Neural progenitor cell (in vitro differentiated cells): ENCODE measurements around the gene TP53BP1. TPM values are rescaled to one million over a fixed set of nuclear protein-coding genes. Genes with fewer than 3 reads are reported as not detected.
A peak's percentile ranks its signal among the peaks of the same experiment; 100 is the strongest.

Experiments
- DNase-seq: peaks from one replicate; pipeline ENCODE4 v3.0.0-alpha.2; 2016; ENCODE audit warnings: low spot score
- H2AFZ ChIP-seq: fragments of 200-600 bp; sonication (generic); replicated peaks from 2 replicates; pipeline ENCODE4 v1.6.1; 2016; ENCODE audit warnings: antibody characterized with exemption
- H3F3A ChIP-seq: fragments of 200-600 bp; sonication (generic); 2 replicates; pipeline ENCODE4 v1.6.1; 2016; ENCODE audit warnings: antibody characterized with exemption, low read depth
- H3K27ac ChIP-seq: fragments of 200-600 bp; sonication (generic); 2 replicates; pipeline ENCODE4 v1.5.1; 2016; ENCODE audit warnings: mild to moderate bottlenecking
- H3K27me3 ChIP-seq: fragments of 200-600 bp; sonication (generic); 2 replicates; pipeline ENCODE4 v1.6.1; 2016; ENCODE audit warnings: mild to moderate bottlenecking, moderate library complexity
- H3K36me3 ChIP-seq: fragments of 200-600 bp; sonication (generic); 2 replicates; pipeline ENCODE4 v1.5.1; 2016
- H3K4me1 ChIP-seq: fragments of 200-600 bp; sonication (generic); 2 replicates; pipeline ENCODE4 v1.6.1; 2016; ENCODE audit warnings: mixed run types
- H3K4me2 ChIP-seq: fragments of 200-600 bp; sonication (generic); 2 replicates; pipeline ENCODE4 v1.6.1; 2016
- H3K4me3 ChIP-seq: fragments of 200-600 bp; sonication (generic); 2 replicates; pipeline ENCODE4 v1.5.1; 2016
- H3K79me2 ChIP-seq: fragments of 200-600 bp; sonication (generic); 2 replicates; pipeline ENCODE4 v1.6.1; 2016; ENCODE audit warnings: low read depth
- H3K9ac ChIP-seq: fragments of 200-600 bp; sonication (generic); 2 replicates; pipeline ENCODE4 v1.6.1; 2016
- H3K9me3 ChIP-seq: fragments of 200-600 bp; sonication (generic); 2 replicates; pipeline ENCODE4 v1.5.1; 2016; ENCODE audit warnings: low read depth
- H4K20me1 ChIP-seq: fragments of 200-600 bp; sonication (generic); 2 replicates; pipeline ENCODE4 v1.6.1; 2016; ENCODE audit warnings: low read depth
- H3K27ac Mint-ChIP-seq: 3 replicates; pipeline ENCODE4 v1.8.0; 2021; ENCODE audit warnings: mixed read lengths
- H3K27me3 Mint-ChIP-seq: 2 replicates; pipeline ENCODE4 v1.8.0; 2022; ENCODE audit warnings: low read depth, mild to moderate bottlenecking, inconsistent platforms, moderate library complexity, mixed read lengths; ENCODE audit not compliant: insufficient read depth
- H3K36me3 Mint-ChIP-seq: 3 replicates; pipeline ENCODE4 v1.8.0; 2021; ENCODE audit warnings: mixed read lengths
- H3K4me1 Mint-ChIP-seq: 3 replicates; pipeline ENCODE4 v1.8.0; 2021; ENCODE audit warnings: mixed read lengths
- H3K4me3 Mint-ChIP-seq: 3 replicates; pipeline ENCODE4 v1.8.0; 2021; ENCODE audit warnings: mild to moderate bottlenecking, moderate library complexity, mixed read lengths
- H3K9me3 Mint-ChIP-seq: 3 replicates; pipeline ENCODE4 v1.8.0; 2020; ENCODE audit warnings: mixed read lengths
- EZH2 ChIP-seq: fragments of 200-600 bp; sonication (generic); IDR thresholded peaks from 2 replicates; pipeline ENCODE4 v1.6.1; 2017; ENCODE audit warnings: antibody characterized with exemption, mild to moderate bottlenecking, moderate library complexity
- EZH2phosphoT487 ChIP-seq: fragments of 200-600 bp; sonication (generic); IDR thresholded peaks from 2 replicates; pipeline ENCODE4 v1.6.1; 2017; ENCODE audit warnings: antibody characterized with exemption
- total RNA-seq: library from RNA; depleted of rRNA; stranded (reverse); fragments of >200 nt; gene quantifications from 2 replicates; pipeline ENCODE4 v1.2.3, GENCODE V29; 2015; ENCODE audit warnings: low replicate concordance
- TF ChIP-seq, protein P1 (sequence below): fragments of 200-600 bp; sonication (generic); IDR thresholded peaks from 2 replicates; pipeline ENCODE4 v1.5.1; 2017; ENCODE audit warnings: antibody characterized with exemption, mild to moderate bottlenecking

Gene TP53BP1
- total RNA-seq, 1 donor from 2014 or later, result 66.5 TPM

DNA sequence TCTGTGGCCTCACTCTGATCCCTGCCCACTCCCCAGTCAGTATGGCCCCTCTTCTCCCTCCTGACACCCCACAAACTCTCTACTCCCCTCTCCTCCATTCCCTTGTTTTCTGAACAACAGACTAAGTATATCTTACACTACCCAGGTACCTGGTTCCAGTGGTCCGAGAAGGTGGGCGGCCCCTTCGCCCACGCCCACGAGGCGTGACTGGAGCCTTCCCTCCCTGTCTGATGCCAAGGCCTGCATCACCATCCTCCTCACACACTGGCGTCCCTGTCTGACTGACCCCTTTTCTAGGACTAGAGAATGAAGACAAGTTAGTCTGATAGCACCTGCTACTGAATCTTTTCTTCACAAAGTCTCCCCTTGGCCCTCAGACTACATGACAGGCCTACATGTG lies 72.1 kb downstream of the TP53BP1 start:
- H3K4me3 Mint-ChIP-seq, result no peak overlapping the region
- peak overlapping the region; percentile 37 for H3K27ac Mint-ChIP-seq
- Histone ChIP-seq H3K27me3 (no peaks in the 10 kb centered on the region), H4K20me1 (peaks cover 8% of the 10 kb centered on the region), H3K4me3 (no peak overlapping the region), H3K9ac (no peak overlapping the region), H3K27ac (no peak overlapping the region), H2AFZ (no peak overlapping the region), H3K4me2 (no peak overlapping the region), H3F3A (no peaks in the 10 kb centered on the region), H3K4me1 (no peaks in the 10 kb centered on the region), H3K79me2 (no peaks in the 10 kb centered on the region), H3K36me3 (peaks cover 14% of the 10 kb centered on the region), H3K9me3 (no peaks in the 10 kb centered on the region)
- DNase-seq, result no peak
- no peaks in the 10 kb centered on the region for H3K4me1 Mint-ChIP-seq
- H3K9me3 Mint-ChIP-seq, result no peaks in the 10 kb centered on the region
- peaks cover 47% of the 10 kb centered on the region for H3K36me3 Mint-ChIP-seq
- H3K27me3 Mint-ChIP-seq, result no peaks in the 10 kb centered on the region
- TF ChIP-seq EZH2phosphoT487 (no peak), EZH2 (no peak)
- TF ChIP-seq, protein P1, sequence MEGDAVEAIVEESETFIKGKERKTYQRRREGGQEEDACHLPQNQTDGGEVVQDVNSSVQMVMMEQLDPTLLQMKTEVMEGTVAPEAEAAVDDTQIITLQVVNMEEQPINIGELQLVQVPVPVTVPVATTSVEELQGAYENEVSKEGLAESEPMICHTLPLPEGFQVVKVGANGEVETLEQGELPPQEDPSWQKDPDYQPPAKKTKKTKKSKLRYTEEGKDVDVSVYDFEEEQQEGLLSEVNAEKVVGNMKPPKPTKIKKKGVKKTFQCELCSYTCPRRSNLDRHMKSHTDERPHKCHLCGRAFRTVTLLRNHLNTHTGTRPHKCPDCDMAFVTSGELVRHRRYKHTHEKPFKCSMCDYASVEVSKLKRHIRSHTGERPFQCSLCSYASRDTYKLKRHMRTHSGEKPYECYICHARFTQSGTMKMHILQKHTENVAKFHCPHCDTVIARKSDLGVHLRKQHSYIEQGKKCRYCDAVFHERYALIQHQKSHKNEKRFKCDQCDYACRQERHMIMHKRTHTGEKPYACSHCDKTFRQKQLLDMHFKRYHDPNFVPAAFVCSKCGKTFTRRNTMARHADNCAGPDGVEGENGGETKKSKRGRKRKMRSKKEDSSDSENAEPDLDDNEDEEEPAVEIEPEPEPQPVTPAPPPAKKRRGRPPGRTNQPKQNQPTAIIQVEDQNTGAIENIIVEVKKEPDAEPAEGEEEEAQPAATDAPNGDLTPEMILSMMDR, result no peak

- no peaks in the 10 kb centered on the region for H3F3A ChIP-seq
- Mint-ChIP-seq H3K27me3 (no peaks in the 10 kb centered on the region), H3K27ac (no peak overlapping the region), H3K4me3 (no peak overlapping the region), H3K4me1 (no peaks in the 10 kb centered on the region), H3K36me3 (peaks cover 51% of the 10 kb centered on the region), H3K9me3 (no peaks in the 10 kb centered on the region)
- TF ChIP-seq EZH2 (no peak), EZH2phosphoT487 (no peak)
- TF ChIP-seq, protein P1, result no peak
- no peak overlapping the region for H3K9ac ChIP-seq
- DNase-seq, result no peak
- no peak overlapping the region for H3K4me3 ChIP-seq
- H3K27ac ChIP-seq, result no peak overlapping the region
- no peaks in the 10 kb centered on the region for H3K27me3 ChIP-seq
- H3K4me2 ChIP-seq, result no peak overlapping the region
- H2AFZ ChIP-seq, result no peak overlapping the region
- no peaks in the 10 kb centered on the region for H3K79me2 ChIP-seq
- no peaks in the 10 kb centered on the region for H3K4me1 ChIP-seq
- peaks cover 8% of the 10 kb centered on the region for H4K20me1 ChIP-seq
- no peaks in the 10 kb centered on the region for H3K9me3 ChIP-seq
- H3K36me3 ChIP-seq, result peaks cover 14% of the 10 kb centered on the region
Measured at GRCh38 chr15:43420435-43420834, 72.5 kb downstream of the TP53BP1 start.

- Histone ChIP-seq H3K27ac (no peak overlapping the region), H4K20me1 (peaks cover 7% of the 10 kb centered on the region), H3K79me2 (no peaks in the 10 kb centered on the region), H3K9ac (no peak overlapping the region), H3K4me3 (no peak overlapping the region), H3F3A (no peaks in the 10 kb centered on the region), H3K27me3 (no peaks in the 10 kb centered on the region), H3K4me2 (no peak overlapping the region), H3K4me1 (no peaks in the 10 kb centered on the region), H2AFZ (no peak overlapping the region), H3K36me3 (peaks cover 20% of the 10 kb centered on the region), H3K9me3 (no peaks in the 10 kb centered on the region)
- no peaks in the 10 kb centered on the region for H3K4me1 Mint-ChIP-seq
- no peak overlapping the region for H3K27ac Mint-ChIP-seq
- TF ChIP-seq EZH2phosphoT487, result no peak
- no peak for TF ChIP-seq EZH2
- H3K9me3 Mint-ChIP-seq, result no peaks in the 10 kb centered on the region
- DNase-seq, result no peak
- H3K4me3 Mint-ChIP-seq, result no peak overlapping the region
- peaks cover 57% of the 10 kb centered on the region for H3K36me3 Mint-ChIP-seq
- no peaks in the 10 kb centered on the region for H3K27me3 Mint-ChIP-seq
Measured at GRCh38 chr15:43414196-43414595, 78.8 kb downstream of the TP53BP1 start.

- no peak overlapping the region for H2AFZ ChIP-seq
- Mint-ChIP-seq H3K27ac (no peak overlapping the region), H3K36me3 (peaks cover 60% of the 10 kb centered on the region), H3K4me3 (no peak overlapping the region), H3K9me3 (no peaks in the 10 kb centered on the region), H3K4me1 (no peaks in the 10 kb centered on the region), H3K27me3 (peaks cover 2% of the 10 kb centered on the region)
- no peaks in the 10 kb centered on the region for H3K79me2 ChIP-seq
- DNase-seq, result no peak
- peaks cover 9% of the 10 kb centered on the region for H3F3A ChIP-seq
- H3K9ac ChIP-seq, result no peak overlapping the region
- no peak overlapping the region for H3K4me2 ChIP-seq
- no peaks in the 10 kb centered on the region for H3K4me1 ChIP-seq
- no peak overlapping the region for H3K27ac ChIP-seq
- TF ChIP-seq, protein P1, result no peak
- no peak for TF ChIP-seq EZH2
- TF ChIP-seq EZH2phosphoT487, result no peak
- peaks cover 28% of the 10 kb centered on the region for H3K36me3 ChIP-seq
- no peaks in the 10 kb centered on the region for H3K9me3 ChIP-seq
- H3K4me3 ChIP-seq, result no peak overlapping the region
- H4K20me1 ChIP-seq, result peaks cover 4% of the 10 kb centered on the region
- no peaks in the 10 kb centered on the region for H3K27me3 ChIP-seq
Measured at GRCh38 chr15:43412096-43412495, 80.9 kb downstream of the TP53BP1 start.
